SK-N-MC (cell line): ENCODE data around the gene TIMP2.

Experiments
- EZH2 ChIP-seq: fragments of 200-600 bp; sonication (generic); IDR thresholded peaks from one replicate; pipeline ENCODE4 v1.6.1; 2017; ENCODE audit warnings: antibody characterized with exemption
- POLR2AphosphoS5 ChIP-seq: IDR thresholded peaks from 2 replicates; pipeline ENCODE4 v1.6.1; 2012; ENCODE audit warnings: mild to moderate bottlenecking, low read depth, low read length, borderline replicate concordance

DNA sequence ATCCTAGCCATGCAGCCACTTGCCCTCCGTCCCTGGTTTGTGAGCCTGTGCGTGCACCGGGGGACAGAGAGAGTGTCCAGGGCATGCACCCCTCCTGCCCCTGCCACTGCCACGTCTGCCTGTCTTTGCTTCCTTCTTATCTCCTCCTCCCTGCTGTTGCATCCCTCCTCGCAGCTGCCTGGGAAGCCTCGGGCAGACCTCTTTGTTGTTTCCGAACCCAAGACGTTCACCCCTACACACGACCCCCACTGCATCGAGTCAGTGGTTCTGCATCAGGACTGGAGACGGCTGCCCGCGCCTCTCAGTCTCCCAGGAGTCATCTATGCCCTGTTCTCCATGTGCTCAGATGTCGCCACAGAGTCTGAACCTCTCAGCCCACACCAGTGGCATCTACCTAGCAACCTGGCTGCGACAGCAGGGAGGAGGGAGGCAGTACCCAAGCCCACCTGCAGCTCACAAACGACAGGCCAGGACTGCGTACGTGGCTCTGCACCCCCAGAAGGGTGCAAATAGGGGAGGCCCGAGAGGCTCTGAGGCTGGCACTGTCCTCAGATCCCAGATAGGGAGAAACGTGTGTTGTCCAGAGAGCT, 5.2 kb downstream of the TIMP2 start:
- TF ChIP-seq POLR2AphosphoS5 (no peak), EZH2 (no peak)
